ENCODE data around the gene CFL1. TPM values are rescaled to one million over a fixed set of nuclear protein-coding genes. Genes with fewer than 3 reads are reported as not detected.

The CFL1 gene
- total and polyA plus RNA-seq, 10 of the 15 experiments (the other 5 are each of a cell fraction or from before 2014, with no cell fraction given), result 164 to 2,994 (median 1,500) TPM

DNA sequence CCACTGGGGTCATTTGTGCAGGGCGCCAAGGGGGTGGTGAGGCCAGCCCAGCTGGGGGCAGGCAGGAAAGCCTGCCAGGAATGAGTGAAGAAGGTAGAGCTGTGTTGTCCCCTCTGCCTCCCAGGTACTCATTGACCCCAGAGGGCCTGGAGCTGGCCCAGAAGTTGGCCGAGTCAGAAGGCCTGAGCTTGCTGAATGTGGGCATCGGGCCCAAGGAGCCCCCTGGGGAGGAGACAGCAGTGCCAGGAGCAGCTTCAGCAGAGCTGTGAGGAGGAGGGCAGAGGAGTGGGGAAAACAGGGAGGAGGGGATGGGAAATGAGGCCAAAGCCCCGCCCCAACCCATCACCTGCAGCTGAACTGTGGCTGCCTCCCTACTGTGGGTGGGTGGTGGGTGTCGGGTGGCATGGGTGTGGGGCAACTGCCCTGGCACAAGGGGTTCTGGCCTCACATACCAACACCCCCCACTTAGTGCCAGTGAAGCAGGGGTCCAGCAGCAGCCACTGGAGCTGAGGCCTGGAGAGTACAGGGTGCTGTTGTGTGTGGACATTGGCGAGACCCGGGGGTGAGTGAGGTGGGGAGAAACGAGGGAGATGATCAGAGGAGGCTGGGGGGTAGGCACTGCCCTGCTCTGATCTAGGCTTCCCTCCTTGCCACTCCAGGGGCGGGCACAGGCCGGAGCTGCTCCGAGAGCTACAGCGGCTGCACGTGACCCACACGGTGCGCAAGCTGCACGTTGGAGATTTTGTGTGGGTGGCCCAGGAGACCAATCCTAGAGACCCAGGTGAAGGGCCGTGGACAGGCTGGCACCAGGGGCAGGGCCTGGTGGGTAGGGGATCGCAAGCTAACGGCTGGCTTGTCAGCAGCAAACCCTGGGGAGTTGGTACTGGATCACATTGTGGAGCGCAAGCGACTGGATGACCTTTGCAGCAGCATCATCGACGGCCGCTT, 5.2 kb upstream of the CFL1 start:
- no peak for FAIRE-seq
- no peak for DNase-seq (ENCODE audit: low read depth, low spot score)
- ChIA-PET RAD21 (ENCODE audit: unreplicated experiment) (no interaction called here), SMC1A (ENCODE audit: uncharacterized antibody, unreplicated experiment) (no interaction called here), CTCF (interaction anchor here (1.3 to 1.4 kb wide), 2 partner anchors 21 to 24 kb away, joined by 3 read pairs; no protein-coding TSS in a partner anchor), POLR2A (interaction anchor here (0.8 to 5.6 kb wide), 2 partner anchors 28 to 152 kb away, joined by 4 to 155 read pairs; partner anchors contain the start of genes CCDC85B and FIBP)
- in situ Hi-C loops (cut with MboI) (loop anchor here (25.0 kb wide), 1 partner anchor 1626 kb away; the partner anchor contains the start of genes DNAJC4, FKBP2, NUDT22 and PPP1R14B), intact Hi-C loops (cut with micrococcal nuclease; ENCODE audit: unreplicated experiment) (no loop called here)
- ATAC-seq, result no peak
- peaks cover 26% of the 10 kb centered on the region for H3K79me2 ChIP-seq (ENCODE audit: control insufficient read depth, insufficient read depth, low read length)
- TF ChIP-seq POLR2A (IDR thresholded peaks at IDR 0.05; ENCODE audit: low read depth, low read length) (0 out of 2 replicates have a peak, but pooled peaks have one; percentile 25), POLR2AphosphoS5 (IDR thresholded peaks at IDR 0.05; ENCODE audit: low read length) (peak; percentile 29; the same call in 1 of the 2 replicates)
- TF ChIP-seq, protein P1, sequence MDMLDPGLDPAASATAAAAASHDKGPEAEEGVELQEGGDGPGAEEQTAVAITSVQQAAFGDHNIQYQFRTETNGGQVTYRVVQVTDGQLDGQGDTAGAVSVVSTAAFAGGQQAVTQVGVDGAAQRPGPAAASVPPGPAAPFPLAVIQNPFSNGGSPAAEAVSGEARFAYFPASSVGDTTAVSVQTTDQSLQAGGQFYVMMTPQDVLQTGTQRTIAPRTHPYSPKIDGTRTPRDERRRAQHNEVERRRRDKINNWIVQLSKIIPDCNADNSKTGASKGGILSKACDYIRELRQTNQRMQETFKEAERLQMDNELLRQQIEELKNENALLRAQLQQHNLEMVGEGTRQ (IDR thresholded peaks at IDR 0.05; ENCODE audit: borderline replicate concordance, low read depth, low read length), result no peak
- no peaks in the 10 kb centered on the region for H3K9me3 ChIP-seq (replicated peaks; ENCODE audit: control insufficient read depth, insufficient read depth, low read length)
- no peak overlapping the region for H3K27ac ChIP-seq (ENCODE audit: control insufficient read depth, insufficient read depth)
- H4K20me1 ChIP-seq (ENCODE audit: control insufficient read depth, insufficient read depth), result no peaks in the 10 kb centered on the region; the same call in 1 of the 2 replicates
- peaks cover 15% of the 10 kb centered on the region for H3K4me1 ChIP-seq (ENCODE audit: control insufficient read depth, insufficient read depth, low read length)
- peaks cover 23 to 38% of the 10 kb centered on the region in 2 experiments for H3K36me3 ChIP-seq (ENCODE audit: control insufficient read depth in 2 of 2, insufficient read depth in 2 of 2, low read length in 1 of 2)
- no peak overlapping the region for H3K9ac ChIP-seq (ENCODE audit: control insufficient read depth, insufficient read depth, low read length)
- peak overlapping the region; percentile 97; the same call in 1 of the 2 replicates for H3K4me2 ChIP-seq (ENCODE audit: control insufficient read depth, insufficient read depth)
- H2AFZ ChIP-seq (ENCODE audit: control insufficient read depth, low read depth, low read length), result no peak overlapping the region
- no TSS peak for BruUV-seq (replicated peaks)
- 95% methylated on average over 24 of the region's 24 CpGs for WGBS (ENCODE audit: insufficient coverage, insufficient replicate concordance, low lambda C conversion rate, missing lambda C conversion rate)
- no peak overlapping the region for H3K4me3 ChIP-seq
- H3K27me3 ChIP-seq (replicated peaks in 1 of 2; ENCODE audit: control insufficient read depth in 2 of 2, insufficient read depth in 2 of 2, low read length in 1 of 2), result no peaks in the 10 kb centered on the region

All from GM12878 (cell line).